Erythroblast (primary cell): ENCODE results near the gene CAPN11.

ENCODE experiments used
- GATA1 ChIP-seq: IDR thresholded peaks from 2 replicates; pipeline ENCODE4 v1.6.1; 2011; ENCODE audit warnings: low read depth, mild to moderate bottlenecking, control low read depth, low read length, moderate library complexity
- POLR2A ChIP-seq: IDR thresholded peaks from 2 replicates; pipeline ENCODE4 v1.6.1; 2011; ENCODE audit warnings: mild to moderate bottlenecking, low read length

- TF ChIP-seq POLR2A: no peak
- TF ChIP-seq GATA1: no peak
Measured at GRCh38 chr6:44199883-44200282, 41.3 kb downstream of the CAPN11 start.
